Thyroid gland (tissue), 4 donors: ENCODE measurements around the gene TCP11.

Experiments used
- POLR2A ChIP-seq, 2 donors: fragments of 450-650 bp; IDR thresholded peaks; one replicate each; pipeline ENCODE4 v1.6.1; 2017; ENCODE audit warnings: antibody characterized with exemption in 2 of 2, mild to moderate bottlenecking in 2 of 2, moderate library complexity in 1 of 2
- TF ChIP-seq, protein P1 (sequence below), 6 experiments: fragments of 200-600 bp in 3 of 6; fragments of 450-650 bp in 3 of 6; sonication (generic) in 3 of 6; IDR thresholded peaks; one replicate each; pipeline ENCODE4 v1.5.1; 2016 to 2019; ENCODE audit warnings: antibody characterized with exemption in 6 of 6, mild to moderate bottlenecking in 2 of 6, inconsistent platforms in 1 of 6, moderate library complexity in 1 of 6

DNA sequence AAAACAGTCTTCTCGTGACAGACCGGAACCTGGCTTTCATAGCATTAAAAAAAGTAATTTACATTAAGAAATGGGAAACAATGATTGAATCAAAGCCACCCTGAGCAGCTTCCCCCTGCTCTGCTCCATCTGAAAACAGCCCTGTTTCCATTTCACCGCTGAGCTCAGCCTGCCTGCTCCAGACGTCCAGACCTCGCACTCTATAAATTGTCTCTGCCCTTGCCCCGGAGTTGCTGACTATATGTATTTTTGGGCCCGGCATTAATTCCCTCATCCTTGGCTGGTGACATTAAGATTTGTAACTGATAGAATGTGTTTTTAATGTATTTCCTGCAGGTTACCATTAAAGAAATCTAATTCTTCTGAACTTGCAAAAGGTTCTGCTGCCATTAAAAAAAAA, 22.7 kb upstream of the TCP11 start:
- TF ChIP-seq, protein P1, sequence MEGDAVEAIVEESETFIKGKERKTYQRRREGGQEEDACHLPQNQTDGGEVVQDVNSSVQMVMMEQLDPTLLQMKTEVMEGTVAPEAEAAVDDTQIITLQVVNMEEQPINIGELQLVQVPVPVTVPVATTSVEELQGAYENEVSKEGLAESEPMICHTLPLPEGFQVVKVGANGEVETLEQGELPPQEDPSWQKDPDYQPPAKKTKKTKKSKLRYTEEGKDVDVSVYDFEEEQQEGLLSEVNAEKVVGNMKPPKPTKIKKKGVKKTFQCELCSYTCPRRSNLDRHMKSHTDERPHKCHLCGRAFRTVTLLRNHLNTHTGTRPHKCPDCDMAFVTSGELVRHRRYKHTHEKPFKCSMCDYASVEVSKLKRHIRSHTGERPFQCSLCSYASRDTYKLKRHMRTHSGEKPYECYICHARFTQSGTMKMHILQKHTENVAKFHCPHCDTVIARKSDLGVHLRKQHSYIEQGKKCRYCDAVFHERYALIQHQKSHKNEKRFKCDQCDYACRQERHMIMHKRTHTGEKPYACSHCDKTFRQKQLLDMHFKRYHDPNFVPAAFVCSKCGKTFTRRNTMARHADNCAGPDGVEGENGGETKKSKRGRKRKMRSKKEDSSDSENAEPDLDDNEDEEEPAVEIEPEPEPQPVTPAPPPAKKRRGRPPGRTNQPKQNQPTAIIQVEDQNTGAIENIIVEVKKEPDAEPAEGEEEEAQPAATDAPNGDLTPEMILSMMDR (IDR thresholded peaks at IDR 0.05) = no peak
- TF ChIP-seq POLR2A (IDR thresholded peaks at IDR 0.05) = no peak
